Hepatocyte (in vitro differentiated cells): ENCODE results near the gene MRPL53.

ENCODE experiments used
- EZH2 ChIP-seq: fragments of 200-600 bp; sonication (generic); IDR thresholded peaks from 2 replicates; pipeline ENCODE4 v1.6.1; 2016; ENCODE audit warnings: antibody characterized with exemption, mild to moderate bottlenecking, borderline replicate concordance
- TF ChIP-seq, protein P1 (sequence below): fragments of 200-600 bp; sonication (generic); IDR thresholded peaks from 2 replicates; pipeline ENCODE4 v1.5.1; 2016; ENCODE audit warnings: antibody characterized with exemption, mild to moderate bottlenecking; ENCODE audit not compliant: poor library complexity

DNA sequence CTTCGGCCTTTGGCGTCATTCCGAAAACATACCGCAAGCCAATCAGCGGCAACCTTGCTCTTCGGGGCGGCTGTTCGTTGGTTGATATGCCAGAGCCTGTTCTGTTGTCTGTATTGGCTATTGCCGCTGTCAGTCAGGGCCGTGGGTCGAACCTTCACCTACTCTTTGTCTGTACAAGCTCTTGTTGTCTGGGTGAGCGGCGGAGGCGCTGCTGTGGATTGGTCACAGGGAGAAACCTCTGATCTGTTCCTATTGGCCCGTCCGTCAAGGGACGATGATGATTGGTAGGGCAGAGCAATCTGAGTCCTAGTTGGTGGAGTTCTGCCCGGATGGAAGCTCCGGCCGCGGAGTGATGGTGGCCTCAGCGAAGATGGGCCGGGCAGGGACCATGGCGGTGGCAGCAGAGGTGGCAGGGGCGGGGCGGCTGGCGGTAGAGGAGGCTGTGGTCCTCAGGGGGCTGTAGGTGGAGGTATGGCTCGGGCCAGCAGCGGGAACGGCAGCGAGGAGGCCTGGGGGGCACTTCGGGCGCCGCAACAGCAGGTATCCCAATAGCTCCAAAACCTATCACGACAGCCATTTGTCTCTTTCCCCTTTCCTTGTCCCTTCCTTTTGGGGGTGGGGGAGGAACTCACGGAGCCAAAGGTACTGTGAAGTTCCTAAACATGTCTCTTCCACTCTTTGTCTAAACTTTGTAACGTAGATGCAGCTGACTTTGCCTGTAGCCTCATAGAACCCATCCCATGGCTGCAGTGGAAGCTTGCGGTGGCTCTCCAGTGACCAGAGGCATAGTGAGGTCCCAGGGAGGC is 14.1 kb downstream of the MRPL53 start, which contains the start of gene WBP1:
- TF ChIP-seq EZH2: no peak
- TF ChIP-seq, protein P1, sequence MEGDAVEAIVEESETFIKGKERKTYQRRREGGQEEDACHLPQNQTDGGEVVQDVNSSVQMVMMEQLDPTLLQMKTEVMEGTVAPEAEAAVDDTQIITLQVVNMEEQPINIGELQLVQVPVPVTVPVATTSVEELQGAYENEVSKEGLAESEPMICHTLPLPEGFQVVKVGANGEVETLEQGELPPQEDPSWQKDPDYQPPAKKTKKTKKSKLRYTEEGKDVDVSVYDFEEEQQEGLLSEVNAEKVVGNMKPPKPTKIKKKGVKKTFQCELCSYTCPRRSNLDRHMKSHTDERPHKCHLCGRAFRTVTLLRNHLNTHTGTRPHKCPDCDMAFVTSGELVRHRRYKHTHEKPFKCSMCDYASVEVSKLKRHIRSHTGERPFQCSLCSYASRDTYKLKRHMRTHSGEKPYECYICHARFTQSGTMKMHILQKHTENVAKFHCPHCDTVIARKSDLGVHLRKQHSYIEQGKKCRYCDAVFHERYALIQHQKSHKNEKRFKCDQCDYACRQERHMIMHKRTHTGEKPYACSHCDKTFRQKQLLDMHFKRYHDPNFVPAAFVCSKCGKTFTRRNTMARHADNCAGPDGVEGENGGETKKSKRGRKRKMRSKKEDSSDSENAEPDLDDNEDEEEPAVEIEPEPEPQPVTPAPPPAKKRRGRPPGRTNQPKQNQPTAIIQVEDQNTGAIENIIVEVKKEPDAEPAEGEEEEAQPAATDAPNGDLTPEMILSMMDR: no peak
